WTC11 (cell line): Measurements from ENCODE around the gene MBD3.

Experiments used
- KAT7 ChIP-seq: sonication (generic); formaldehyde crosslinking; IDR thresholded peaks from 2 replicates; pipeline ENCODE4 v1.8.1; 2023; ENCODE audit warnings: missing genetic modification reagents, mild to moderate bottlenecking, borderline replicate concordance
- NR2C2 ChIP-seq: sonication (generic); formaldehyde crosslinking; IDR thresholded peaks from 2 replicates; pipeline ENCODE4 v1.8.0; 2022; ENCODE audit warnings: mild to moderate bottlenecking, missing genetic modification reagents
- ZNF671 ChIP-seq: fragments of 250-450 bp; sonication (Bioruptor Pico); IDR thresholded peaks from 2 replicates; pipeline ENCODE4 v1.8.0; 2021; ENCODE audit warnings: mild to moderate bottlenecking
- TF ChIP-seq, protein P1 (sequence below): fragments of 200-600 bp; IDR thresholded peaks from 2 replicates; pipeline ENCODE4 v1.8.0; 2022; ENCODE audit warnings: antibody characterized with exemption
- TF ChIP-seq, protein P2 (sequence below): fragments of 250-450 bp; sonication (Bioruptor Pico); IDR thresholded peaks from 2 replicates; pipeline ENCODE4 v1.9.0; 2021; ENCODE audit warnings: mild to moderate bottlenecking
- TF ChIP-seq, protein P3 (sequence below): sonication (generic); formaldehyde crosslinking; IDR thresholded peaks from 2 replicates; pipeline ENCODE4 v1.8.1; 2022; ENCODE audit warnings: mild to moderate bottlenecking, moderate library complexity, missing genetic modification reagents
- TF ChIP-seq, protein P4 (sequence below): sonication (generic); formaldehyde crosslinking; IDR thresholded peaks from 2 replicates; pipeline ENCODE4 v1.8.0; 2022; ENCODE audit warnings: missing genetic modification reagents

DNA sequence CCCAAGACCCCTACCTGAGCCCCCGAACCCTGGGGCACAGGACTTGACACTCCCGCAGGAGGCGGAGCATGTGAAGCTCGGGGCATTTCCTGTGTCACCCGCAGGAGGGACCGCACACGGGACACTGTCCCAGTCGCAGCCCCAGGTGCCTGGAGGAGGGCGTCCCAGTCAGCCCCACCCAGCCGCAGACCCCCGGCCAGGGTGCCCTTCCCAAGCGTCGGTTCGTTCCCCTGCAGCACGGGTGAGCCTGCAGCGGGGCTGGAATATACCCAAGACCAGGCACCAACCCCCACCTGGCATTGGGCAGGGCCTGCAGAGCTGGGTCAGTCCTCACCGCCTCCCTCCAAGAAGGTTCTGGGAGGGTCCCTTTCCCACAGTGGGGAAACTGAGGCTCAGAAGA is 38.1 kb upstream of the MBD3 start:
- TF ChIP-seq, protein P1, sequence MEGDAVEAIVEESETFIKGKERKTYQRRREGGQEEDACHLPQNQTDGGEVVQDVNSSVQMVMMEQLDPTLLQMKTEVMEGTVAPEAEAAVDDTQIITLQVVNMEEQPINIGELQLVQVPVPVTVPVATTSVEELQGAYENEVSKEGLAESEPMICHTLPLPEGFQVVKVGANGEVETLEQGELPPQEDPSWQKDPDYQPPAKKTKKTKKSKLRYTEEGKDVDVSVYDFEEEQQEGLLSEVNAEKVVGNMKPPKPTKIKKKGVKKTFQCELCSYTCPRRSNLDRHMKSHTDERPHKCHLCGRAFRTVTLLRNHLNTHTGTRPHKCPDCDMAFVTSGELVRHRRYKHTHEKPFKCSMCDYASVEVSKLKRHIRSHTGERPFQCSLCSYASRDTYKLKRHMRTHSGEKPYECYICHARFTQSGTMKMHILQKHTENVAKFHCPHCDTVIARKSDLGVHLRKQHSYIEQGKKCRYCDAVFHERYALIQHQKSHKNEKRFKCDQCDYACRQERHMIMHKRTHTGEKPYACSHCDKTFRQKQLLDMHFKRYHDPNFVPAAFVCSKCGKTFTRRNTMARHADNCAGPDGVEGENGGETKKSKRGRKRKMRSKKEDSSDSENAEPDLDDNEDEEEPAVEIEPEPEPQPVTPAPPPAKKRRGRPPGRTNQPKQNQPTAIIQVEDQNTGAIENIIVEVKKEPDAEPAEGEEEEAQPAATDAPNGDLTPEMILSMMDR: no peak
- TF ChIP-seq NR2C2 (CRISPR knock-in tag) (no peak), KAT7 (CRISPR knock-in tag) (no peak), ZNF671 (CRISPR knock-in tag) (no peak)
- TF ChIP-seq, protein P2, sequence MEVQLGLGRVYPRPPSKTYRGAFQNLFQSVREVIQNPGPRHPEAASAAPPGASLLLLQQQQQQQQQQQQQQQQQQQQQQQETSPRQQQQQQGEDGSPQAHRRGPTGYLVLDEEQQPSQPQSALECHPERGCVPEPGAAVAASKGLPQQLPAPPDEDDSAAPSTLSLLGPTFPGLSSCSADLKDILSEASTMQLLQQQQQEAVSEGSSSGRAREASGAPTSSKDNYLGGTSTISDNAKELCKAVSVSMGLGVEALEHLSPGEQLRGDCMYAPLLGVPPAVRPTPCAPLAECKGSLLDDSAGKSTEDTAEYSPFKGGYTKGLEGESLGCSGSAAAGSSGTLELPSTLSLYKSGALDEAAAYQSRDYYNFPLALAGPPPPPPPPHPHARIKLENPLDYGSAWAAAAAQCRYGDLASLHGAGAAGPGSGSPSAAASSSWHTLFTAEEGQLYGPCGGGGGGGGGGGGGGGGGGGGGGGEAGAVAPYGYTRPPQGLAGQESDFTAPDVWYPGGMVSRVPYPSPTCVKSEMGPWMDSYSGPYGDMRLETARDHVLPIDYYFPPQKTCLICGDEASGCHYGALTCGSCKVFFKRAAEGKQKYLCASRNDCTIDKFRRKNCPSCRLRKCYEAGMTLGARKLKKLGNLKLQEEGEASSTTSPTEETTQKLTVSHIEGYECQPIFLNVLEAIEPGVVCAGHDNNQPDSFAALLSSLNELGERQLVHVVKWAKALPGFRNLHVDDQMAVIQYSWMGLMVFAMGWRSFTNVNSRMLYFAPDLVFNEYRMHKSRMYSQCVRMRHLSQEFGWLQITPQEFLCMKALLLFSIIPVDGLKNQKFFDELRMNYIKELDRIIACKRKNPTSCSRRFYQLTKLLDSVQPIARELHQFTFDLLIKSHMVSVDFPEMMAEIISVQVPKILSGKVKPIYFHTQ (CRISPR knock-in tag): no peak
- TF ChIP-seq, protein P3, sequence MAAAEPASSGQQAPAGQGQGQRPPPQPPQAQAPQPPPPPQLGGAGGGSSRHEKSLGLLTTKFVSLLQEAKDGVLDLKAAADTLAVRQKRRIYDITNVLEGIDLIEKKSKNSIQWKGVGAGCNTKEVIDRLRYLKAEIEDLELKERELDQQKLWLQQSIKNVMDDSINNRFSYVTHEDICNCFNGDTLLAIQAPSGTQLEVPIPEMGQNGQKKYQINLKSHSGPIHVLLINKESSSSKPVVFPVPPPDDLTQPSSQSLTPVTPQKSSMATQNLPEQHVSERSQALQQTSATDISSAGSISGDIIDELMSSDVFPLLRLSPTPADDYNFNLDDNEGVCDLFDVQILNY (CRISPR knock-in tag): no peak
- TF ChIP-seq, protein P4, sequence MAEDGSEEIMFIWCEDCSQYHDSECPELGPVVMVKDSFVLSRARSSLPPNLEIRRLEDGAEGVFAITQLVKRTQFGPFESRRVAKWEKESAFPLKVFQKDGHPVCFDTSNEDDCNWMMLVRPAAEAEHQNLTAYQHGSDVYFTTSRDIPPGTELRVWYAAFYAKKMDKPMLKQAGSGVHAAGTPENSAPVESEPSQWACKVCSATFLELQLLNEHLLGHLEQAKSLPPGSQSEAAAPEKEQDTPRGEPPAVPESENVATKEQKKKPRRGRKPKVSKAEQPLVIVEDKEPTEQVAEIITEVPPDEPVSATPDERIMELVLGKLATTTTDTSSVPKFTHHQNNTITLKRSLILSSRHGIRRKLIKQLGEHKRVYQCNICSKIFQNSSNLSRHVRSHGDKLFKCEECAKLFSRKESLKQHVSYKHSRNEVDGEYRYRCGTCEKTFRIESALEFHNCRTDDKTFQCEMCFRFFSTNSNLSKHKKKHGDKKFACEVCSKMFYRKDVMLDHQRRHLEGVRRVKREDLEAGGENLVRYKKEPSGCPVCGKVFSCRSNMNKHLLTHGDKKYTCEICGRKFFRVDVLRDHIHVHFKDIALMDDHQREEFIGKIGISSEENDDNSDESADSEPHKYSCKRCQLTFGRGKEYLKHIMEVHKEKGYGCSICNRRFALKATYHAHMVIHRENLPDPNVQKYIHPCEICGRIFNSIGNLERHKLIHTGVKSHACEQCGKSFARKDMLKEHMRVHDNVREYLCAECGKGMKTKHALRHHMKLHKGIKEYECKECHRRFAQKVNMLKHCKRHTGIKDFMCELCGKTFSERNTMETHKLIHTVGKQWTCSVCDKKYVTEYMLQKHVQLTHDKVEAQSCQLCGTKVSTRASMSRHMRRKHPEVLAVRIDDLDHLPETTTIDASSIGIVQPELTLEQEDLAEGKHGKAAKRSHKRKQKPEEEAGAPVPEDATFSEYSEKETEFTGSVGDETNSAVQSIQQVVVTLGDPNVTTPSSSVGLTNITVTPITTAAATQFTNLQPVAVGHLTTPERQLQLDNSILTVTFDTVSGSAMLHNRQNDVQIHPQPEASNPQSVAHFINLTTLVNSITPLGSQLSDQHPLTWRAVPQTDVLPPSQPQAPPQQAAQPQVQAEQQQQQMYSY (CRISPR knock-in tag): no peak
